Neural crest cell (in vitro differentiated cells): ENCODE results near the gene ATR. TPM values are rescaled to one million over a fixed set of nuclear protein-coding genes. Genes with fewer than 3 reads are reported as not detected.
A peak's percentile ranks its signal among the peaks of the same experiment; 100 is the strongest.
"Not testable (repeated sequence)": the region's sequence is repeated elsewhere in the genome, so short reads cannot be mapped to it uniquely, and the experiment has no call there.

Experiments used
- DNase-seq: peaks from one replicate; pipeline ENCODE4 v3.0.0; 2021; ENCODE audit warnings: low read depth, mixed read lengths, low spot score
- H3K27ac Mint-ChIP-seq: one replicate; pipeline ENCODE4 v1.8.0; 2021; ENCODE audit warnings: mild to moderate bottlenecking, mixed read lengths; ENCODE audit not compliant: unreplicated experiment
- H3K27me3 Mint-ChIP-seq: 2 replicates; pipeline ENCODE4 v1.8.0; 2021; ENCODE audit warnings: low read depth, mild to moderate bottlenecking, mixed read lengths
- H3K36me3 Mint-ChIP-seq: 2 replicates; pipeline ENCODE4 v1.8.0; 2021; ENCODE audit warnings: low read depth, mild to moderate bottlenecking, mixed read lengths
- H3K4me1 Mint-ChIP-seq: 2 replicates; pipeline ENCODE4 v1.8.0; 2021; ENCODE audit warnings: mixed read lengths
- H3K4me3 Mint-ChIP-seq: one replicate; pipeline ENCODE4 v1.8.0; 2021; ENCODE audit warnings: mild to moderate bottlenecking, mixed read lengths
- H3K9me3 Mint-ChIP-seq: 2 replicates; pipeline ENCODE4 v1.8.0; 2021; ENCODE audit warnings: mixed read lengths
- CTCF ChIP-seq: fragments of 200-600 bp; sonication (generic); conservative IDR thresholded peaks from 2 replicates; pipeline ENCODE4 v1.5.0; 2021; ENCODE audit warnings: antibody characterized with exemption, mild to moderate bottlenecking
- total RNA-seq: library from RNA; stranded (reverse); gene quantifications from 2 replicates; pipeline ENCODE4 v1.2.1, GENCODE V29; 2021

Gene ATR
- total RNA-seq, 1 donor from 2014 or later: 23.3 TPM

- Mint-ChIP-seq H3K9me3 (no peaks in the 10 kb centered on the region), H3K4me1 (peaks cover 9% of the 10 kb centered on the region), H3K27ac (no peak overlapping the region), H3K4me3 (no peak overlapping the region), H3K27me3 (no peaks in the 10 kb centered on the region), H3K36me3 (peaks cover 1% of the 10 kb centered on the region)
- TF ChIP-seq CTCF: no peak
- no peak for DNase-seq
Measured at GRCh38 chr3:142566096-142566495, 12.4 kb downstream of the ATR start.

- DNase-seq: no peak
- no peak for TF ChIP-seq CTCF
- Mint-ChIP-seq H3K27me3 (no peaks in the 10 kb centered on the region), H3K4me3 (no peak overlapping the region), H3K27ac (peak overlapping the region; percentile 58), H3K9me3 (no peaks in the 10 kb centered on the region), H3K4me1 (peaks cover 9% of the 10 kb centered on the region), H3K36me3 (peaks cover 6% of the 10 kb centered on the region)
Measured at GRCh38 chr3:142563496-142563997, 15.0 kb downstream of the ATR start.

- Mint-ChIP-seq H3K4me1 (no peaks in the 10 kb centered on the region), H3K4me3 (no peak overlapping the region), H3K27ac (no peak overlapping the region), H3K27me3 (no peaks in the 10 kb centered on the region), H3K36me3 (peaks cover 10% of the 10 kb centered on the region), H3K9me3 (no peaks in the 10 kb centered on the region)
- DNase-seq: no peak
- no peak for TF ChIP-seq CTCF
Measured at GRCh38 chr3:142560118-142560517, 18.4 kb downstream of the ATR start.

GRCh38 chr3:142553741-142554140 lies 24.8 kb downstream of the ATR start:
- Mint-ChIP-seq H3K36me3 (peaks cover 35% of the 10 kb centered on the region), H3K4me3 (no peak overlapping the region), H3K9me3 (peaks cover 7% of the 10 kb centered on the region), H3K4me1 (no peaks in the 10 kb centered on the region), H3K27ac (no peak overlapping the region), H3K27me3 (no peaks in the 10 kb centered on the region)
- TF ChIP-seq CTCF: no peak
- no peak for DNase-seq

GRCh38 chr3:142552579-142552978 lies 26.0 kb downstream of the ATR start:
- peaks cover 35% of the 10 kb centered on the region for H3K36me3 Mint-ChIP-seq
- not testable (repeated sequence) for H3K27ac Mint-ChIP-seq, H3K27me3 Mint-ChIP-seq, DNase-seq, H3K4me1 Mint-ChIP-seq, H3K4me3 Mint-ChIP-seq, H3K9me3 Mint-ChIP-seq

GRCh38 chr3:142549986-142550385 lies 28.5 kb downstream of the ATR start:
- no peak overlapping the region for H3K4me3 Mint-ChIP-seq
- H3K36me3 Mint-ChIP-seq: peaks cover 30% of the 10 kb centered on the region
- peaks cover 7% of the 10 kb centered on the region for H3K9me3 Mint-ChIP-seq
- no peaks in the 10 kb centered on the region for H3K4me1 Mint-ChIP-seq
- no peaks in the 10 kb centered on the region for H3K27me3 Mint-ChIP-seq
- no peak overlapping the region for H3K27ac Mint-ChIP-seq
- no peak for TF ChIP-seq CTCF
- DNase-seq: no peak
